Transverse colon (tissue), 4 donors: ENCODE results near the gene TSPO2. TPM values are rescaled to one million over a fixed set of nuclear protein-coding genes. Genes with fewer than 3 reads are reported as not detected.
"Not testable (repeated sequence)": the region's sequence is repeated elsewhere in the genome, so short reads cannot be mapped to it uniquely, and the experiment has no call there.

Experiments used
- DNase-seq: peaks from one replicate; pipeline ENCODE4 v3.0.0-alpha.2; 2019
- H3K27ac ChIP-seq, 4 donors: fragments of 200-600 bp; sonication (generic); 2 replicates each; pipeline ENCODE4 v1.5.1; 2016 to 2018; ENCODE audit warnings: inconsistent platforms in 4 of 4
- H3K27me3 ChIP-seq: fragments of 200-600 bp; sonication (generic); 2 replicates; pipeline ENCODE4 v1.5.1; 2017; ENCODE audit warnings: inconsistent platforms
- H3K36me3 ChIP-seq, 4 donors: fragments of 200-600 bp; sonication (generic); 2 replicates each; pipeline ENCODE4 v1.5.1; 2017 to 2019; ENCODE audit warnings: inconsistent platforms in 4 of 4
- H3K4me1 ChIP-seq, 4 donors: fragments of 200-600 bp; sonication (generic); 2 replicates each; pipeline ENCODE4 v1.5.1; 2017 to 2020; ENCODE audit warnings: inconsistent platforms in 4 of 4
- H3K4me3 ChIP-seq, 4 donors: fragments of 200-600 bp; sonication (generic); 1 replicate in 1 of 4; 2 replicates in 3 of 4; pipeline versions ENCODE4 v1.5.1 to v1.6.1; 2017 to 2019; ENCODE audit warnings: inconsistent platforms in 4 of 4
- H3K9me3 ChIP-seq, 2 donors: fragments of 200-600 bp; sonication (generic); 2 replicates each; pipeline ENCODE4 v1.5.1; 2017 to 2019; ENCODE audit warnings: inconsistent platforms in 2 of 2
- CTCF ChIP-seq, 5 experiments: fragments of 200-600 bp in 3 of 5; fragments of 450-650 bp in 2 of 5; sonication (generic) in 3 of 5; IDR thresholded peaks; 1 replicate in 2 of 5; 2 replicates in 3 of 5; pipeline ENCODE4 v1.5.1; 2016 to 2017; ENCODE audit warnings: antibody characterized with exemption in 5 of 5, inconsistent platforms in 3 of 5, mild to moderate bottlenecking in 2 of 5, moderate library complexity in 1 of 5
- EP300 ChIP-seq: sonication (generic); formaldehyde crosslinking; IDR thresholded peaks from one replicate; pipeline ENCODE4 v1.6.1; 2017; ENCODE audit warnings: antibody characterized with exemption, low read depth
- POLR2A ChIP-seq: fragments of 450-650 bp; IDR thresholded peaks from one replicate; pipeline ENCODE4 v1.6.1; 2016; ENCODE audit warnings: antibody characterized with exemption, mild to moderate bottlenecking, moderate library complexity
- POLR2AphosphoS5 ChIP-seq, 3 donors: sonication (generic); formaldehyde crosslinking; IDR thresholded peaks; one replicate each; pipeline ENCODE4 v1.6.1; 2016; ENCODE audit warnings: antibody characterized with exemption in 3 of 3
- WGBS, 2 donors: methylation state at CpG; one replicate each; pipeline ENCODE4 v1.1.5; 2018; ENCODE audit warnings: low coverage in 1 of 2; 5-methylcytosine and 5-hydroxymethylcytosine counted together
- in situ Hi-C, 4 donors: fragments of 200-750 bp; cut with MboI; loops; one replicate each; pipeline versions ENCODE4 v1.15.0 to v1.15.1; 2017; ENCODE audit warnings: low sequenced_read_pairs in 3 of 4, low pct_ligation_motif_present in 1 of 4, low pct_unique_long_range_greater_than_20kb in 1 of 4
- intact Hi-C: fragments of 100-400 bp; cut with DNase I; formaldehyde crosslinking; loops from one replicate; pipeline ENCODE4 v1.15.1; 2023; ENCODE audit warnings: low total_unique reads
- total RNA-seq, 4 donors: library from RNA; depleted of rRNA; stranded (reverse); fragments of >200 nt; gene quantifications; one replicate each; pipeline ENCODE4 v1.1.0, GENCODE V29; 2016

TSPO2 gene
- total RNA-seq, 4 donors from 2014 or later = not detected

GRCh38 chr6:41006217-41006616, 36.0 kb upstream of the TSPO2 start:
- peak; percentile 63 to 73 (median 67) for TF ChIP-seq CTCF (IDR thresholded peaks at IDR 0.05)
- H3K36me3 ChIP-seq, H3K4me1 ChIP-seq, H3K4me3 ChIP-seq, H3K9me3 ChIP-seq, H3K27me3 ChIP-seq, in situ Hi-C loops, H3K27ac ChIP-seq: not testable (repeated sequence)
- 0 to 13% methylated on average over 2 to 7 of the region's 7 CpGs for WGBS, 2 donors
- peak; percentile 62 for DNase-seq
- intact Hi-C loops = loop anchor here (5.0 kb wide), 1 partner anchor 61 kb away; no protein-coding TSS in a partner anchor

GRCh38 chr6:41006980-41007379, 35.3 kb upstream of the TSPO2 start:
- H3K27ac ChIP-seq, H3K4me3 ChIP-seq, H3K36me3 ChIP-seq, in situ Hi-C loops, H3K4me1 ChIP-seq, H3K9me3 ChIP-seq, DNase-seq, H3K27me3 ChIP-seq: not testable (repeated sequence)
- 92 to 100% methylated on average over 4 of the region's 4 CpGs for WGBS, 2 donors
- intact Hi-C loops = loop anchor here (5.0 kb wide), 1 partner anchor 60 kb away; no protein-coding TSS in a partner anchor

- intact Hi-C loops (loop anchor here (5.0 kb wide), 1 partner anchor 59 kb away; no protein-coding TSS in a partner anchor), in situ Hi-C loops (no loop called here)
- Histone ChIP-seq H3K36me3 (no peaks in the 10 kb centered on the region), H3K4me3 (no peak overlapping the region), H3K9me3 (no peaks in the 10 kb centered on the region), H3K27me3 (no peaks in the 10 kb centered on the region), H3K27ac (no peak overlapping the region), H3K4me1 (no peaks in the 10 kb centered on the region)
- TF ChIP-seq CTCF (IDR thresholded peaks at IDR 0.05) = no peak
- no peak for TF ChIP-seq EP300
- TF ChIP-seq POLR2A = no peak
- no peak for TF ChIP-seq POLR2AphosphoS5 (IDR thresholded peaks at IDR 0.05)
- DNase-seq = no peak
- 86 to 96% methylated on average over 3 of the region's 3 CpGs for WGBS, 2 donors
Measured at GRCh38 chr6:41008011-41008410, 34.3 kb upstream of the TSPO2 start.

- intact Hi-C loops = loop anchor here (5.0 kb wide), 1 partner anchor 58 kb away; no protein-coding TSS in a partner anchor
- in situ Hi-C loops = no loop called here
- TF ChIP-seq POLR2AphosphoS5 (IDR thresholded peaks at IDR 0.05) (no peak), POLR2A (no peak), CTCF (IDR thresholded peaks at IDR 0.05) (no peak), EP300 (no peak)
- H3K4me1 ChIP-seq = no peaks in the 10 kb centered on the region
- no peaks in the 10 kb centered on the region for H3K36me3 ChIP-seq
- WGBS, 2 donors = 88 to 100% methylated on average over 1 of the region's 1 CpG
- DNase-seq = no peak
- no peaks in the 10 kb centered on the region for H3K9me3 ChIP-seq
- H3K27ac ChIP-seq = no peak overlapping the region
- no peaks in the 10 kb centered on the region for H3K27me3 ChIP-seq
- no peak overlapping the region for H3K4me3 ChIP-seq
Measured at GRCh38 chr6:41009669-41010068, 32.6 kb upstream of the TSPO2 start.

- Histone ChIP-seq H3K9me3 (no peaks in the 10 kb centered on the region), H3K27ac (no peak overlapping the region), H3K4me1 (no peaks in the 10 kb centered on the region), H3K27me3 (no peaks in the 10 kb centered on the region), H3K36me3 (no peaks in the 10 kb centered on the region), H3K4me3 (no peak overlapping the region)
- in situ Hi-C loops = no loop called here
- no peak for DNase-seq
- intact Hi-C loops = no loop called here
- 65 to 83% methylated on average over 2 of the region's 2 CpGs for WGBS, 2 donors
- no peak for TF ChIP-seq POLR2AphosphoS5 (IDR thresholded peaks at IDR 0.05)
- no peak for TF ChIP-seq EP300
- no peak for TF ChIP-seq CTCF (IDR thresholded peaks at IDR 0.05)
- TF ChIP-seq POLR2A = no peak
Measured at GRCh38 chr6:41011673-41012072, 30.6 kb upstream of the TSPO2 start.
